ENCODE measurements around the gene HIPK1.

The HIPK1 gene

GRCh38 chr1:113935176-113935575 is 6.1 kb downstream of the HIPK1 start:
- Histone ChIP-seq H3K27me3 (ENCODE audit: insufficient read depth, insufficient read length) (no peaks in the 10 kb centered on the region), H3K9ac (ENCODE audit: insufficient read length, low read depth) (no peak overlapping the region), H3K4me3 (ENCODE audit: insufficient read length, low read depth) (no peak overlapping the region), H3K36me3 (ENCODE audit: insufficient read depth, insufficient read length, low read length) (peaks cover 3% of the 10 kb centered on the region), H3K4me1 (ENCODE audit: insufficient read depth, insufficient read length) (no peaks in the 10 kb centered on the region), H3K9me3 (ENCODE audit: insufficient read depth, low read length) (no peaks in the 10 kb centered on the region)
- no peak for DNase-seq (ENCODE audit: low read depth, low spot score)
- no peak for TF ChIP-seq SUZ12 (IDR thresholded peaks at IDR 0.05; ENCODE audit: extremely low read depth, insufficient read depth, insufficient read length)
- no peak for TF ChIP-seq YY1 (IDR thresholded peaks at IDR 0.05; ENCODE audit: insufficient read depth, insufficient read length)
- TF ChIP-seq ZNF274 (IDR thresholded peaks at IDR 0.05; ENCODE audit: low read depth, low read length), result no peak

GRCh38 chr1:113935970-113936369 is 6.8 kb downstream of the HIPK1 start:
- DNase-seq (ENCODE audit: low read depth, low spot score), result no peak
- no peaks in the 10 kb centered on the region for H3K4me1 ChIP-seq (ENCODE audit: insufficient read depth, insufficient read length)
- TF ChIP-seq SUZ12 (IDR thresholded peaks at IDR 0.05; ENCODE audit: extremely low read depth, insufficient read depth, insufficient read length) (no peak), ZNF274 (IDR thresholded peaks at IDR 0.05; ENCODE audit: low read depth, low read length) (no peak), YY1 (IDR thresholded peaks at IDR 0.05; ENCODE audit: insufficient read depth, insufficient read length) (no peak)
- no peak overlapping the region for H3K4me3 ChIP-seq (ENCODE audit: insufficient read length, low read depth)
- no peaks in the 10 kb centered on the region for H3K9me3 ChIP-seq (ENCODE audit: insufficient read depth, low read length)
- no peak overlapping the region for H3K9ac ChIP-seq (ENCODE audit: insufficient read length, low read depth)
- peaks cover 11% of the 10 kb centered on the region for H3K36me3 ChIP-seq (ENCODE audit: insufficient read depth, insufficient read length, low read length)
- no peaks in the 10 kb centered on the region for H3K27me3 ChIP-seq (ENCODE audit: insufficient read depth, insufficient read length)

- no peak overlapping the region for H3K9ac ChIP-seq (ENCODE audit: insufficient read length, low read depth)
- H3K4me3 ChIP-seq (ENCODE audit: insufficient read length, low read depth), result no peak overlapping the region
- H3K27me3 ChIP-seq (ENCODE audit: insufficient read depth, insufficient read length), result no peaks in the 10 kb centered on the region
- no peak for DNase-seq (ENCODE audit: low read depth, low spot score)
- peaks cover 19% of the 10 kb centered on the region for H3K36me3 ChIP-seq (ENCODE audit: insufficient read depth, insufficient read length, low read length)
- no peaks in the 10 kb centered on the region for H3K9me3 ChIP-seq (ENCODE audit: insufficient read depth, low read length)
- no peaks in the 10 kb centered on the region for H3K4me1 ChIP-seq (ENCODE audit: insufficient read depth, insufficient read length)
- TF ChIP-seq YY1 (IDR thresholded peaks at IDR 0.05; ENCODE audit: insufficient read depth, insufficient read length) (no peak), ZNF274 (IDR thresholded peaks at IDR 0.05; ENCODE audit: low read depth, low read length) (no peak), SUZ12 (IDR thresholded peaks at IDR 0.05; ENCODE audit: extremely low read depth, insufficient read depth, insufficient read length) (no peak)
These were observed 8.0 kb downstream of the HIPK1 start for GRCh38 chr1:113937146-113937545.

GRCh38 chr1:113938192-113938591 is 9.1 kb downstream of the HIPK1 start:
- TF ChIP-seq YY1 (IDR thresholded peaks at IDR 0.05; ENCODE audit: insufficient read depth, insufficient read length), result no peak
- TF ChIP-seq ZNF274 (IDR thresholded peaks at IDR 0.05; ENCODE audit: low read depth, low read length), result no peak
- no peak for TF ChIP-seq SUZ12 (IDR thresholded peaks at IDR 0.05; ENCODE audit: extremely low read depth, insufficient read depth, insufficient read length)
- no peaks in the 10 kb centered on the region for H3K27me3 ChIP-seq (ENCODE audit: insufficient read depth, insufficient read length)
- no peak overlapping the region for H3K9ac ChIP-seq (ENCODE audit: insufficient read length, low read depth)
- H3K4me1 ChIP-seq (ENCODE audit: insufficient read depth, insufficient read length), result no peaks in the 10 kb centered on the region
- peaks cover 30% of the 10 kb centered on the region for H3K36me3 ChIP-seq (ENCODE audit: insufficient read depth, insufficient read length, low read length)
- DNase-seq (ENCODE audit: low read depth, low spot score), result no peak
- H3K9me3 ChIP-seq (ENCODE audit: insufficient read depth, low read length), result no peaks in the 10 kb centered on the region
- H3K4me3 ChIP-seq (ENCODE audit: insufficient read length, low read depth), result no peak overlapping the region

GRCh38 chr1:113940365-113941244 is 11.5 kb downstream of the HIPK1 start:
- Histone ChIP-seq H3K36me3 (ENCODE audit: insufficient read depth, insufficient read length, low read length) (peaks cover 41% of the 10 kb centered on the region), H3K4me3 (ENCODE audit: insufficient read length, low read depth) (no peak overlapping the region), H3K9ac (ENCODE audit: insufficient read length, low read depth) (no peak overlapping the region), H3K4me1 (ENCODE audit: insufficient read depth, insufficient read length) (no peaks in the 10 kb centered on the region), H3K9me3 (ENCODE audit: insufficient read depth, low read length) (no peaks in the 10 kb centered on the region), H3K27me3 (ENCODE audit: insufficient read depth, insufficient read length) (no peaks in the 10 kb centered on the region)
- DNase-seq (ENCODE audit: low read depth, low spot score), result no peak
- no peak for TF ChIP-seq ZNF274 (IDR thresholded peaks at IDR 0.05; ENCODE audit: low read depth, low read length)
- TF ChIP-seq SUZ12 (IDR thresholded peaks at IDR 0.05; ENCODE audit: extremely low read depth, insufficient read depth, insufficient read length), result no peak
- TF ChIP-seq YY1 (IDR thresholded peaks at IDR 0.05; ENCODE audit: insufficient read depth, insufficient read length), result no peak

- Histone ChIP-seq H3K4me3 (ENCODE audit: insufficient read length, low read depth) (no peak overlapping the region), H3K9ac (ENCODE audit: insufficient read length, low read depth) (no peak overlapping the region), H3K36me3 (ENCODE audit: insufficient read depth, insufficient read length, low read length) (peaks cover 41% of the 10 kb centered on the region), H3K27me3 (ENCODE audit: insufficient read depth, insufficient read length) (no peaks in the 10 kb centered on the region), H3K9me3 (ENCODE audit: insufficient read depth, low read length) (no peaks in the 10 kb centered on the region), H3K4me1 (ENCODE audit: insufficient read depth, insufficient read length) (no peaks in the 10 kb centered on the region)
- TF ChIP-seq YY1 (IDR thresholded peaks at IDR 0.05; ENCODE audit: insufficient read depth, insufficient read length) (no peak), ZNF274 (IDR thresholded peaks at IDR 0.05; ENCODE audit: low read depth, low read length) (no peak), SUZ12 (IDR thresholded peaks at IDR 0.05; ENCODE audit: extremely low read depth, insufficient read depth, insufficient read length) (no peak)
- DNase-seq (ENCODE audit: low read depth, low spot score), result no peak
These were observed 12.1 kb downstream of the HIPK1 start for GRCh38 chr1:113941245-113941559.

GRCh38 chr1:113942527-113942926 is 13.4 kb downstream of the HIPK1 start:
- H3K9me3 ChIP-seq (ENCODE audit: insufficient read depth, low read length), result no peaks in the 10 kb centered on the region
- no peak for DNase-seq (ENCODE audit: low read depth, low spot score)
- no peak overlapping the region for H3K9ac ChIP-seq (ENCODE audit: insufficient read length, low read depth)
- H3K4me1 ChIP-seq (ENCODE audit: insufficient read depth, insufficient read length), result no peaks in the 10 kb centered on the region
- TF ChIP-seq ZNF274 (IDR thresholded peaks at IDR 0.05; ENCODE audit: low read depth, low read length) (no peak), SUZ12 (IDR thresholded peaks at IDR 0.05; ENCODE audit: extremely low read depth, insufficient read depth, insufficient read length) (no peak), YY1 (IDR thresholded peaks at IDR 0.05; ENCODE audit: insufficient read depth, insufficient read length) (no peak)
- no peak overlapping the region for H3K4me3 ChIP-seq (ENCODE audit: insufficient read length, low read depth)
- peaks cover 41% of the 10 kb centered on the region for H3K36me3 ChIP-seq (ENCODE audit: insufficient read depth, insufficient read length, low read length)
- no peaks in the 10 kb centered on the region for H3K27me3 ChIP-seq (ENCODE audit: insufficient read depth, insufficient read length)
